Measurements from ENCODE around the gene SF3B6.

The SF3B6 gene

GRCh38 chr2:24052951-24053350 is 23.2 kb downstream of the SF3B6 start:
- no peak for TF ChIP-seq CTCF (IDR thresholded peaks at IDR 0.05; ENCODE audit: extremely low read depth, insufficient read depth, missing control alignments)
- in situ Hi-C loops (cut with MboI; ENCODE audit: low pct_unique_long_range_greater_than_20kb, low sequenced_read_pairs, unreplicated experiment), result no loop called here
- no peak for DNase-seq (ENCODE audit: low spot score)

- no peak for DNase-seq (ENCODE audit: low spot score)
- in situ Hi-C loops (cut with MboI; ENCODE audit: low pct_unique_long_range_greater_than_20kb, low sequenced_read_pairs, unreplicated experiment), result no loop called here
- TF ChIP-seq CTCF (IDR thresholded peaks at IDR 0.05; ENCODE audit: extremely low read depth, insufficient read depth, missing control alignments), result no peak
Observed at GRCh38 chr2:24051833-24052232, 24.3 kb downstream of the SF3B6 start.

GRCh38 chr2:24050041-24050979 is 25.8 kb downstream of the SF3B6 start:
- in situ Hi-C loops (cut with MboI; ENCODE audit: low pct_unique_long_range_greater_than_20kb, low sequenced_read_pairs, unreplicated experiment), result no loop called here
- no peak for DNase-seq (ENCODE audit: low spot score)

GRCh38 chr2:24049485-24050021 is 26.6 kb downstream of the SF3B6 start, which contains the start of gene FKBP1B:
Gene FKBP1B, plus strand, starts transcription at chr2:24049741. Its CDS starts 109 bp downstream, at chr2:24049850.
- no peak for TF ChIP-seq CTCF (IDR thresholded peaks at IDR 0.05; ENCODE audit: extremely low read depth, insufficient read depth, missing control alignments)
- in situ Hi-C loops (cut with MboI; ENCODE audit: low pct_unique_long_range_greater_than_20kb, low sequenced_read_pairs, unreplicated experiment), result no loop called here
- peak; percentile 78 for DNase-seq (ENCODE audit: low spot score)

More at GRCh38 chr2:24050041-24050979, 25.8 kb downstream of the SF3B6 start:
- TF ChIP-seq CTCF (IDR thresholded peaks at IDR 0.05; ENCODE audit: extremely low read depth, insufficient read depth, missing control alignments), result no peak

GRCh38 chr2:24048769-24049484 is 27.2 kb downstream of the SF3B6 start:
- no peak for DNase-seq (ENCODE audit: low spot score)
- in situ Hi-C loops (cut with MboI; ENCODE audit: low pct_unique_long_range_greater_than_20kb, low sequenced_read_pairs, unreplicated experiment), result no loop called here
- TF ChIP-seq CTCF (IDR thresholded peaks at IDR 0.05; ENCODE audit: extremely low read depth, insufficient read depth, missing control alignments), result no peak

GRCh38 chr2:24047703-24048033 is 28.5 kb downstream of the SF3B6 start:
- DNase-seq (ENCODE audit: low spot score), result no peak
- TF ChIP-seq CTCF (IDR thresholded peaks at IDR 0.05; ENCODE audit: extremely low read depth, insufficient read depth, missing control alignments), result no peak
- in situ Hi-C loops (cut with MboI; ENCODE audit: low pct_unique_long_range_greater_than_20kb, low sequenced_read_pairs, unreplicated experiment), result no loop called here
